Measurements from ENCODE around the gene EIF5. TPM values are rescaled to one million over a fixed set of nuclear protein-coding genes. Genes with fewer than 3 reads are reported as not detected.

The EIF5 gene
- total and polyA plus RNA-seq, 2 donors (not counting 3 experiments of a cell fraction or from before 2014, with no cell fraction given), result 175 to 313 TPM

- intact Hi-C loops (cut with micrococcal nuclease), result no loop called here
- H3K27me3 ChIP-seq (ENCODE audit: control insufficient read depth in 2 of 2, insufficient read depth in 2 of 2, low read length in 2 of 2), result peaks cover 4 to 11% of the 10 kb centered on the region in 2 experiments
- H2AFZ ChIP-seq (ENCODE audit: low read depth, low read length), result no peak overlapping the region
- H3K27ac ChIP-seq (ENCODE audit: insufficient read depth, low read depth, low read length), result no peak overlapping the region
- no peaks in the 10 kb centered on the region for H3K9me3 ChIP-seq (replicated peaks; ENCODE audit: control insufficient read depth, insufficient read depth, low read length)
- no TSS peak for BruUV-seq (replicated peaks)
- H4K20me1 ChIP-seq (replicated peaks; ENCODE audit: control insufficient read depth, extremely low read depth, insufficient read depth, low read length), result no peaks in the 10 kb centered on the region
- no peaks in the 10 kb centered on the region for H3K9me1 ChIP-seq (replicated peaks; ENCODE audit: control insufficient read depth, extremely low read depth, insufficient read depth, low read length)
- ChIA-PET CTCF (no interaction called here), POLR2A (no interaction called here)
- dilution Hi-C loops (cut with MboI; ENCODE audit: extremely low pct_ligation_motif_present, low sequenced_read_pairs), result no loop called here
- no peak overlapping the region for H3K4me2 ChIP-seq (ENCODE audit: insufficient read depth, low read length)
- no peak overlapping the region for H3K9ac ChIP-seq (replicated peaks; ENCODE audit: extremely low read depth, insufficient read depth, low read length)
- TF ChIP-seq MYC (IDR thresholded peaks at IDR 0.05; ENCODE audit: low read depth, low read length), result no peak
- no peaks in the 10 kb centered on the region for H3K4me1 ChIP-seq (ENCODE audit: control insufficient read depth, extremely low read depth, insufficient read depth, low read length)
- no peak for FAIRE-seq
- H3K79me2 ChIP-seq (ENCODE audit: control insufficient read depth, insufficient read depth, low read length), result no peaks in the 10 kb centered on the region
- H3K4me3 ChIP-seq (replicated peaks in 1 of 3; ENCODE audit: insufficient read depth in 1 of 3, low read depth in 1 of 3, low read length in 3 of 3), result no peak overlapping the region
- DNase-seq (ENCODE audit: low read depth, low spot score), result no peak
- H3K36me3 ChIP-seq (ENCODE audit: control insufficient read depth in 2 of 2, extremely low read depth in 1 of 2, insufficient read depth in 2 of 2, low read length in 2 of 2), result no peaks in the 10 kb centered on the region
These were observed 29.3 kb upstream of the EIF5 start for GRCh38 chr14:103304706-103305105.

- peaks cover 7% of the 10 kb centered on the region for H3K4me1 ChIP-seq (ENCODE audit: control insufficient read depth, extremely low read depth, insufficient read depth, low read length)
- H3K36me3 ChIP-seq (ENCODE audit: control insufficient read depth in 2 of 2, extremely low read depth in 1 of 2, insufficient read depth in 2 of 2, low read length in 2 of 2), result no peaks in the 10 kb centered on the region
- H3K9me1 ChIP-seq (replicated peaks; ENCODE audit: control insufficient read depth, extremely low read depth, insufficient read depth, low read length), result no peaks in the 10 kb centered on the region
- TF ChIP-seq GATA2 (IDR thresholded peaks at IDR 0.05; ENCODE audit: insufficient read depth, insufficient read length, low read depth, low read length) (no peak), MYC (IDR thresholded peaks at IDR 0.05; ENCODE audit: low read depth, low read length) (no peak), FOS (IDR thresholded peaks at IDR 0.05; ENCODE audit: borderline replicate concordance, insufficient read depth, low read length) (no peak), CTCF (IDR thresholded peaks at IDR 0.05; ENCODE audit: extremely low read depth in 1 of 2, insufficient read depth in 1 of 2, low read depth in 1 of 2, low read length in 2 of 2) (no peak), JUN (IDR thresholded peaks at IDR 0.05; ENCODE audit: borderline replicate concordance, insufficient read depth, insufficient read length, low read depth) (no peak), POLR2A (IDR thresholded peaks at IDR 0.05; ENCODE audit: low read depth, low read length) (no peak), POLR2AphosphoS5 (IDR thresholded peaks at IDR 0.05; ENCODE audit: insufficient read depth, low read depth, low read length) (no peak), EZH2 (IDR thresholded peaks at IDR 0.05; ENCODE audit: borderline replicate concordance, low read depth, low read length, severe bottlenecking) (no peak)
- TF ChIP-seq, protein P1, sequence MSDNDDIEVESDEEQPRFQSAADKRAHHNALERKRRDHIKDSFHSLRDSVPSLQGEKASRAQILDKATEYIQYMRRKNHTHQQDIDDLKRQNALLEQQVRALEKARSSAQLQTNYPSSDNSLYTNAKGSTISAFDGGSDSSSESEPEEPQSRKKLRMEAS (IDR thresholded peaks at IDR 0.05; ENCODE audit: insufficient read depth, insufficient read length), result no peak
- H3K27ac ChIP-seq (ENCODE audit: insufficient read depth, low read depth, low read length), result no peak overlapping the region
- no peak overlapping the region for H3K4me3 ChIP-seq (replicated peaks in 1 of 3; ENCODE audit: insufficient read depth in 1 of 3, low read depth in 1 of 3, low read length in 3 of 3)
- H4K20me1 ChIP-seq (replicated peaks; ENCODE audit: control insufficient read depth, extremely low read depth, insufficient read depth, low read length), result no peaks in the 10 kb centered on the region
- DNase-seq (ENCODE audit: low read depth, low spot score), result no peak
- H3K4me2 ChIP-seq (ENCODE audit: insufficient read depth, low read length), result no peak overlapping the region
- ChIA-PET CTCF (interaction anchor here (1.5 kb wide), 1 partner anchor 27 kb away, joined by 3 read pairs; no protein-coding TSS in a partner anchor), POLR2A (no interaction called here)
- H3K27me3 ChIP-seq (ENCODE audit: control insufficient read depth in 2 of 2, insufficient read depth in 2 of 2, low read length in 2 of 2), result peaks cover 4 to 11% of the 10 kb centered on the region in 2 experiments
- H2AFZ ChIP-seq (ENCODE audit: low read depth, low read length), result no peak overlapping the region
- FAIRE-seq, result no peak
- H3K9me3 ChIP-seq (replicated peaks; ENCODE audit: control insufficient read depth, insufficient read depth, low read length), result no peaks in the 10 kb centered on the region
- BruUV-seq (replicated peaks), result no TSS peak
- dilution Hi-C loops (cut with MboI; ENCODE audit: extremely low pct_ligation_motif_present, low sequenced_read_pairs), result no loop called here
- H3K9ac ChIP-seq (replicated peaks; ENCODE audit: extremely low read depth, insufficient read depth, low read length), result no peak overlapping the region
- intact Hi-C loops (cut with micrococcal nuclease), result no loop called here
- no peaks in the 10 kb centered on the region for H3K79me2 ChIP-seq (ENCODE audit: control insufficient read depth, insufficient read depth, low read length)
These were observed 25.1 kb upstream of the EIF5 start for GRCh38 chr14:103308717-103309616.

All from endothelial cell of umbilical vein (primary cell).